NCI-H345 treated with DMSO at 0.1 percent for 48 hours (cell line): Measurements from ENCODE around the gene MYOZ3.

Source experiments
- DNase-seq: peaks from one replicate; lab custom pipeline; 2025; ENCODE audit not compliant: unreplicated experiment; lab: John Stamatoyannopoulos, UW

Gene MYOZ3

GRCh38 chr5:150626853-150627276 lies 34.2 kb upstream of the MYOZ3 start:
- DNase-seq, result no peak

DNA sequence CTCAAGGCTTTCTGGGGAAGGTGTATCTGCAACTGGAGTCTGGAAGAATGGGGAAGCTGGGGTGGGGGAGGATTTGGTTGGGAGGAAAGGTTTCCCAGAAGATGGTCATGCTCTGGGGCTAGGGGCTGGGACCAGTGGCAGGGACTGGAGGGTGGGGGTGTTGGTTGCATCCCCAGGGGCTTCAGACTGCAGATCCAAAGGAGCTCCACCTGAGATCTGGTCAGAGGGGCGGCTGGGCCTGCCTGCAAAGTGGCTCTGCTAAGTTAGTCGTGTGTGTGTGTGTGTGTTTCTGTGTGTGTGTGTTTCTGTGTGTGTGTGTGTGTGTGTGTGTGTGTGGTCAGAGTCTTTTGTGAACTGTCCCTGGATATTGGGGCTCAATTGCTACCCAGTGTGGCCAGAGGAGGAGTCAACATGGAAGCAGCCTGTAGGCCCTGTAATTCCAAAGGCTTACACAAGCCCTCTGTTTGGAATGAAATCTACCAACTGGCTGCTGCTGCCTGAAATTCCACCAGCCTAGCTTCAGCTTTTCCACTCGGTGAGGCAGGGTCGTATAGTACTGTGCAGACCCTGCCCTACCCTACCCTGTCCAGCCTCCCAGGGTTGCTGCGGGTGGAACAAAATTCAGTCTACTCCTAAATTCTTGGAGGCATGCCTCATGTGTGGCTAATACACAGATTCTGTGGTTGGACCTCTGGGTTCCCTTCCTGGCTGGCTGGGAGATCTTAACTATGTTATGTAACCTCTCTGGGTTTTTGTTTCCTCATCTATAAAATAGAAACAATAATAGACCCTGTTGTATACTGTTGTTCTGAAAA lies 33.1 kb upstream of the MYOZ3 start:
- DNase-seq, result no peak

GRCh38 chr5:150628936-150629485 lies 32.0 kb upstream of the MYOZ3 start:
- no peak for DNase-seq

GRCh38 chr5:150630016-150630415 lies 31.0 kb upstream of the MYOZ3 start:
- DNase-seq, result no peak

- no peak for DNase-seq
Measured at GRCh38 chr5:150630461-150631325, 30.4 kb upstream of the MYOZ3 start.

DNA sequence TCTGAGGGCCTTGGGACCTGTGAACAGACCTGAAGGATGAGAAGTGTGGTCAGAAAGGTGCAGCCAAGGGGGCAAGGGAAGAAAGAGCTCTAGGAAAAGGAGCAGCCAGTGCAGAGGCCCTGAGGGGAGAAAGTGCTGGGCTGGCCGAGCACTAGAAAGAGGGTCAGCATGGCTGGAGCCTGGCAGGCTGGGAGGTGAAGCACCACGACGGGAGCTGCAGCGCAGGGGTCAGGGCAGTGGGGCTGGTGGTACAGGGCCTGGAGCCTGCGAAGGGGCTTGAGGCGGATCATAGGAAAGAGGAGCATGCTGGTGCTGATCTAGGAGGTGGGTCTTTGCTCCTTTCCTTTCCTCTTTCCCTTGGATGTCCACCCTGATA lies 29.7 kb upstream of the MYOZ3 start:
- DNase-seq, result no peak

DNA sequence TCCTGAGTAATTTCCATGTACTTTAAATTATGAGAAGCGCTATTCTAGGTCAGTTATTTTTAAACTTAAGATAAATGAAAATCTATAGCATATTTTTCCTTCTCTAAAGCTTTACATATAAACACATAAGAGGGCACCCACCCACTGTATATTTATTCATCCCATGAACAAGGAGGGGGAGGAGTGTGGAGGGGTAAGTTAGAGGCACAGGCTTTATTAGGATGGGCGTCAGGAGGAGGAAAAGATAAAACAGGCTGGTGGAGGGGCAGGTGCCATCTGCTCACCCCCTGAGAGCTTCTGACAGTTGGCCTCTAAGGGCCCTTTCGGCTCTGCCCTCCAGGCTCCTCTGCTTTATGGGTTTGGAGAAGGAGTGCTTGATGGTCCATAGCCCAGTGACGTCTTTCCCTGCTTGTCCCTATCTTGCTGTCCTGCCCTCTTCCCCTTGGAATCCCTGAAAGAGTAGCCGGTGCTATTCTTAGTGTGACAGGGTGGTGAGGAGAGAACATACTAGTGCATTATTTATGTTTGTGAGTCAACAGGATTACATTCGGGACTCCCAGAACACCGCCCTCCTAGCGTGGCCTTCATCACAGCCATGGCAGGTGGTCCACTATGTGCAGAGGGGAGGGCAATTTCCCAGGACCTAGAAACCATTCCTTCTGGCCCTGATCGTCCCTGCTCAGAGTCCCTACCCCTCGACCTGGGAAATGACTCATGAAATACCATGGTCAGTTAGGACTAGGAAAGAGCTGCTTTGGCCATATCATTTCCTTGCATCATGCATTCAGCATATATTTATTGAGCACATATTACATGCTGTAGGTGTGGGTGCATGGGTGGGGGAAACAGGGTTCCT lies 28.5 kb upstream of the MYOZ3 start:
- DNase-seq, result no peak

- no peak for DNase-seq
Measured at GRCh38 chr5:150633429-150633828, 27.6 kb upstream of the MYOZ3 start.

DNA sequence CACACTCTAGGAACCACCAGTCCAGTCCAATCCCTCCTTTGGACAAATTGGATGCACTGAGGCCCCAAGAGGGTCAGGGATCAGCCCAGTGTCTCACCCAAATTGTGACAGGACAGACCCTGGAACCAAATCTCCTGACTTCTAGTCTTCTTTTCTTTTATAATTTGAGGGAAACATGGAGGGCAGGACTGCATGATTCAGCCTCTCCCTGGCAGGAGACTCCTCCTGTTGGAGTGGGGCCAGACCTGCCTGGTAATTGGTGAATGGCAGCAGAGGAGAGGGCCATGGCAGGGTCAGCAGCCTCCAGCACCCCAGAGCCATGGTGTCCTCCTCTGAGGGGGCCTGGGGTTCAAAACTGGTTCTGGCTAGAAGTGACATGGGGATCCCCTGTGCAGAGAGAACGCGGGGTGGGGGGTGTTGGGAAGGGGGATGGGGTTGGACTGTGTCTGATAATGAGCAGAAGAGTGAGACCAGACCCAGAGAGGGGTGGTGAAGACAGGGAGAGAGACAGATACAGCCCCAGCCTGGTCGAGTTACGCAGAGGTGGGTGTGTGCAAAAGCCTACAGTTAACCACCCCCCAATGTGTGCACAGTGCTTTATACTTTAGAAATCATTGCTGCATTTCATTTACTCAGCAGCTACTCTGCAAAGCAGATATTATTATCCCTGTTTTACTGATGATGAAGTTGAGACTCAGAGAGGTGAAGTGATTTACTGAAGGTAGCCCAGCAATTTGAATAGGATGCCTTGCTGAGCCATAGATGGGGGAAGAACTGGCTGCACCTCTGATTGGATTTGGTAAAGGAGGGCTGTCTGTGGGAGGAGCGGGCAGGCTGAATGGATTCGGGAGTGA lies 24.4 kb upstream of the MYOZ3 start:
- DNase-seq, result no peak

GRCh38 chr5:150637245-150638052 lies 23.6 kb upstream of the MYOZ3 start:
- DNase-seq, result no peak

- no peak for DNase-seq
Measured at GRCh38 chr5:150638053-150638444, 23.0 kb upstream of the MYOZ3 start.

- DNase-seq, result no peak
Measured at GRCh38 chr5:150638488-150639376, 22.3 kb upstream of the MYOZ3 start.

GRCh38 chr5:150639377-150639692 lies 21.7 kb upstream of the MYOZ3 start:
- DNase-seq, result no peak

DNA sequence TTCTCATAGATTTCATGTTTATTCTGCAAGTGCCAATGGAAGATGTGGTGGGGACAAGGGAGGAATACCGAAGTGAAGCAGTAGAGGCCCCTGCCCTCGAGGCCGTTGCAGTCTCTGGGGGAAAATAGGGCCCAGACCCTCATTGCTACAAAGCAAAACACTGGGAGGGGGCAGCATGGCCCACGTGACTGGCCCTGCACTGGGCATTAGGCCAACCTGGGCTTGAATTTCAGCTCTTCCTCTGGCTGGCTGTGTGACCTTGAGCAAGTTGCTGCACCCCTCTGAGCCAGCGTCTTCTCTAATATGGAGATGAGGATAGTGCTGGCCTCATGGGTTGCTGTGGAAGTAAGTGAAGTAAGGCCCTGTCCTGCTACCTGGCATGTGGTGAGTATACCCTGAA lies 21.3 kb upstream of the MYOZ3 start:
- no peak for DNase-seq

DNA sequence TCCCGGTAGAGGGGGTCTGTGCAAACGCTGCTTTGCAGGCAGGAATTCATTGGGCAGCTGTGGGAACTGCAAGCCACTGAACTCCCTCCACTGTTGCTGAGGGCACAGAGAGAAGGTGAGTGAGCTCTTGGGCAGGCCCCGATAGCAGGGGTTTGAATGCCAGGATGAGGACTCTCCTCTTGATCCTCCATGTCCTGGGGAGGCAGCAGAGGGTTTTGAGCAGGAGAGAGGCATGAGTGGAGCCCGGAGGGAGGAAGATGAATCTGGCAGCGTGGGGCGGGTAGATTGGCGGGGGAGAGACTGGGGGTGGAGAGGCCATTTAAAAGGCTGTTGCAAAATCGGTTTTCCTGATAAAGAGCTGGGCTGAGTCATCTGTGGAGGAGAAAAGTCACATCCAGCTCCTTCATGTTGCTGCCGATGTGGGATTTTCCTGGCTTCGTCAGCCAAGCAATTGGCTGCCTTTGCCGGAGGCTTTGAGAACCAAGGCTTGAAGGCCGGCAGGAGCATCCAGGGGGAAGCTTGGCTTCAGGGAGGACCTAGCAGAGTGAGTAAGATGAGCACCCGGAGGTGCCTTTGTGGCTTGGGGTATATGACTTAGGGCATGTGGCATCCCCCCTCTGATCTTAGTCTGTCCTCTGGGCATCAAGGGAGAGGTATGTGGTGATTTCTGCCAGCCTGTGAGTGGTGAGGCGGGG lies 20.6 kb upstream of the MYOZ3 start, which contains the start of gene SYNPO:
TSS of gene SYNPO (plus strand) at position 350 of the 695 bp plus-strand sequence. CDS start 7,616 bp downstream, outside the sequence.
- DNase-seq, result no peak

GRCh38 chr5:150641006-150641570 lies 20.0 kb upstream of the MYOZ3 start:
- no peak for DNase-seq

GRCh38 chr5:150641824-150642566 lies 19.1 kb upstream of the MYOZ3 start:
- no peak for DNase-seq
